GM21515 (cell line): ENCODE results near the gene TMEM239.
"Not testable (repeated sequence)": the region's sequence is repeated elsewhere in the genome, so short reads cannot be mapped to it uniquely, and the experiment has no call there.

Experiments used
- ATAC-seq: cut with Tn5 transposase; IDR thresholded peaks from one replicate; pipeline ENCODE4 v1.9.1; 2021; ENCODE audit not compliant: unreplicated experiment

TMEM239 gene

GRCh38 chr20:2816030-2816582 is at the start of gene TMEM239:
TMEM239 (plus strand) TSS chr20:2816364; CDS start chr20:2816555, 191 bp downstream.
- ATAC-seq = no peak

DNA sequence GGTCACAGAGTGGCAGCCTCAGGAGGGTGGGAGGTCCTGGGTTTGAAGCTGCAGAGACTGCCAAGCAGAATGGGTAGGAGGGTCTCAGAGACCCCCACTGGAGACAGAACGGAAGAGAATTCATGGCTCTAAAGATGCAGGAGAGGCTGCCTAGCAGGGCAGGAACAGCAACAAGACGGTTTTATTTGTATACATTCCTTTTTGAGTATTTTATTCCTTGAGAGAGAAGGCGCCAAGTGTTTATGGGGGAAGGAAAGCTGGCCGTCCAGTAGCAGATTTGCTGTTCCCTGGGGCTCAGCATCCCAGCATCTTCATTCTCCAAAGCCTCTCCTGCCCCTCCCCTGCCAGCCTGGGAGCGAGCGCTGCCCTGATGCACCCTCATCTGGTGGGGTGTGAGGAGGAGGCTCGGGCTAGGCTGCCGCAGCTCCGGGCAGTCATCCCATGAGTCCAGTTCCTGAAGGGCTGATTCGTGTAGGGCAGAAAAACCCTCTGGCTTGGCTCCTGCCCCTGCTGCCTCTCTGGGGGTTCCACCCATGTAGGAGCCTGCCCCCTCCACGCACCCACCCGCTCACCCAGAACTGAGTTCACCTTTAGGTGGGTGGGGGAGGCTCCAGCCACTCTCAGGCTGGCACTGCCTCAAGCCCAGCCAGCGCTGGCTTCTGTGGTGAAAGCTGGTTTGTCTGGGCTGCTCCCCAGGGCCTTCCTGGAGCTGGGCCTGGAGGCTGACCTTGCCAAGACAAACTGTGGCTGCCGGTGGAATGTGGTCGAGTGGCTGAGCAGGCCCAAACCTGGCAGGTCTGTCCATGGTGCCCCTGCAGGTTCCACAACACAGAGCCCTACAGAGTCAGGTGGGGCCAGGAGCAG is 48.2 kb upstream of the TMEM239 start:
- no peak for ATAC-seq

DNA sequence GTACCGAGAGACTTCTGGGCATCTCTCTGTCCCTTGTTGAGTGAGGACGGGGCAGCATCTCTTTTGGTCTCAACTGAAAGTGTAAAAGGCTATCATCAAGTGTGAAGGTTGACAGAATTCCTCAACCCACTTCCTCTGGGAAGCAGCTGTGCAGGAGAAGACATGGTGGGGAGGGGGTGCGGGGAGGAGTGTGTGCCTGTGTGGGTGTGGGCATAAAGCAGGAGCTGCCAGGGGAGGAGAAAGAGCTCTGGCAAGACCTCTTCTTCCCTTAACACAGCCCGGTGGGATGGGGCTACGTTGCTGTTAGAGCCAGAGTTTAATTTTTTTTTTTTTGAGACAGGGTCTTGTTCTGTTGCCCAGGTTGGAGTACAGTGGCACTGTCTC is 47.5 kb upstream of the TMEM239 start:
- ATAC-seq = no peak

GRCh38 chr20:2770091-2770490 is 46.1 kb upstream of the TMEM239 start:
- not testable (repeated sequence) for ATAC-seq

DNA sequence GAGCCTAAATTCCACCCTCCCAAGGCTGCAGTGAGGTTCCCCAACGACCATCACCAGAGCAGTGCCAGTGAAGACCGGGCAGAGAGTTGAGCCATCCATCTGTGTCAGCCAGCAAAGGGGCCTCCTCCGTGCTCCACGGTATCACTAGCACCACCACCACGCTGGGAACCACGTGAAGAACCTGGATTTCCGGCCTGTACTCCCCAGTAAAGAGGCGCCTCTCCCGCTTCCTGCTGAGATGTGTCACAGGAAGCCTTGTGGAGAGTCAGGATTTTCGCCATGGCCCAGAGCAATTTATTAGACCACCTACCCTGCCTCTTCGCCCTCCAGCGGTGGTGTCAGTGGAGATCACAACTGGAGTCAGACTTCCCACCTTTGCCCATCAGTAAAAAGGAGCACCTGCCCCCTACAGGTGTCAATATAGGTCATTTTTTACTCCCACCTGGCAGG is 44.5 kb upstream of the TMEM239 start:
- no peak for ATAC-seq

- no peak for ATAC-seq
Observed at GRCh38 chr20:2773812-2774211, 42.4 kb upstream of the TMEM239 start.

DNA sequence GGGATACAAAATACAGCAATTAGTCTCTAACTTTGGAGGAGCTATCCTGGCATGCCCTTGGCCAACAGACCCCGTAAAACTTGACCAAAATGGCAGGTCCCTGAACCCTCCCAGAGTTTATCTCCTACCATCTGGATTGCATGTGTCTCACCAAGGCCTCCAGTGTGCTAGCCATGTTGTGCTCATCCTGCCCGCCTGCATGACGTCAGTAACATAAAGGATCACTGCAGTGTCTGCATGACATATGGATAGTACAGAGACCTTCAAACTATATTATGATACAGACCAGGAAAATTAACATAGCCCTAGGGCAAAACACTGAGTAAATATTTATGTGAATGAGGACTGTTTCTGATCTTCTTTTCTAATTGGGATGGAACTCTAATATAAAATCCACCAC is 41.0 kb upstream of the TMEM239 start:
- ATAC-seq = no peak

- ATAC-seq = no peak
Observed at GRCh38 chr20:2778602-2779321, 37.4 kb upstream of the TMEM239 start.

- no peak for ATAC-seq
Observed at GRCh38 chr20:2780948-2781347, 35.2 kb upstream of the TMEM239 start.

GRCh38 chr20:2783908-2784566 is 32.1 kb upstream of the TMEM239 start:
- no peak for ATAC-seq

GRCh38 chr20:2793471-2793870 is 22.7 kb upstream of the TMEM239 start:
- ATAC-seq = no peak

DNA sequence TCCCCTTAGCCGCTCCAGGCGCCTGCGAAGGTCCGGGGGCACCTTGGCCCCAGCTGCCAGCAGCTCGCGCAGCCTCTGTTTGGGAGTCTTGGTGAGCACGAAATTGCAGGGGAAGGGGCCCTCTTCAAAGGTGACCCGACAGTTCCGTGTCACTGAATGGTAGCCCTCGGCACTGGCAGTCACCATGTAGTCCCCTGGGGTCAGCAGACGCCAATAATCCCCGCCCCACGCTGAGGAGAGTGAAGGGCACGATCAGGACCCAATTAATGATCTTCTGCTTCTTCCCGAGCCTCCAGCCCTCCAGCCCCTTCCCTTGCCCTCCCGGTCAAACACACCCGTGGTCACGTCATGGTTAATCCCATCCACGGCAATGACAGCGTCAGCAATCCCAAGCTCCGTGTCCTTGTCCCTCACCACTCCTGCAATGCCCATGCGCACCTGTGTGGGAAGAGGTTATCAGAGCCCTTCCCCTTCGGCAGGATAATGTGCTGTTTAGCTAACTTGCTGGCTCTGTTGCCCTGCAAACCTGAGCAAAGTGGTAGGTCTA is 21.9 kb upstream of the TMEM239 start:
- no peak for ATAC-seq

DNA sequence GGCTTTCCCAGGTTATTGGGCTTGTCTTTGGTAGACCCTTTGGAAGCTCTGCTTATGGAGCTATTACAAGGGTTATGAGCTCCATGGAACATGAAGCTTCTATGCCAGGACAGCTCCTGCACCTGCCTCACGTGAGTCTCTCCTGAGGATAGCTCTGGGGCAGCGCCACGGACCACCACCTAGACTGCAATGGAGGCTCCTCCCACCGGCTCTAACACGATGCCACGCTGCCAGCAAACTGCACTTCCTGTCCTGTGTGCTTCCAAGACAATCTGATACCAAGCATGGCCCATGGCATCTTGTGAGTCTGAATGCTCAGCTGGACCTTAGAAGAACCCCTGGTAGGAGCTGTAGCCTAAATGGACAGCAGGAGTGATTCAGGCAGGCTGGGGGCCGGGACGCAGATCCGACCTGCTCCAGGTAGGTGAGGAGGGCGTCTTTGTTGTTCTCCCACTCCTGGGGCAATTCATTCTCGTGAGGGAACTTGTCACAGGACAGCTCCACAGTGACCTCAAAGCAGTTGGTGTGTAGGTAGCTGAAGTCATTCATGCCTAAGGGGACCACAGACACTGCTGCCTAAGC is 21.2 kb upstream of the TMEM239 start:
- no peak for ATAC-seq

GRCh38 chr20:2795451-2795850 is 20.7 kb upstream of the TMEM239 start:
- no peak for ATAC-seq

- no peak for ATAC-seq
Observed at GRCh38 chr20:2796011-2796660, 20.0 kb upstream of the TMEM239 start.

DNA sequence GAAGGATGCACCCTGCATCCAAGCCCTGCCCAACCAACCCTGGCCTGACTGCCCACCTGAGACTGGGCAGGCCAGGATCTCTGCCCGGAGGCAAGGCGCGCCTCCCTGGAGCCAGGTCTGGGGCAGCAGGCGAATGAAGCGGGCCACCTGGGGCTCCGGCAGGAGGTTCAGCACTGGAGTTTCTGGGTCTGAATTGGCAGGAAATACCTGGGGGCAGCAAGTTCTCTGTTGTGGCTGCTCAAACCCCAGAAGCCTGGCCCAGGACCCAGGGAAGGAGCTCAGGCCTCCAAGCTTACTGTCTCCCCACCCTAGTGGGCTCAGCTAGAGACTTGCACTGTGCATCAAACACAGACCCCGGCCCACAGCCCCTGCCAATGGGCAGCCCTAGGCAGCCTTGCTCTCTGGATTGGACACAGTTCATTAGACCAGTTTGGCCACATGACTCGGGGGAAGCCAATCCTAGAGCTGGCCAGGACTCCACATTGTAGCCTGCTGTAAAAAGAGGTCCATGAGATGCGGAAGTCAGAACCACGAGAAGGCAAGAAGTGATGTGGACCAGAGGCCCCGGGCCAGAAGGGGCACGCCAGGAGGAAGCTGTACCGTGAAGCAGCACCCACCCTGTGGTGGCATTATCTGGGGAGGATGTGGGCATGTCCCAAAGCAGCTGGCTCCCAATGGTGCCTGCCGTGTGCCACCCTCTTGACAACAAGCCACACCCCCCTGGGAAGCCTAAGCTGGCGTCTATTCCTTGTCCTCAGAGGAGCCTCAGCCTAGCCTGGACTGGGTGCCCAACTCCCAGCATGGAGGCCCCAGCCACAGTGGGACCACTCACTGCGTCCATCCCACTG is 18.8 kb upstream of the TMEM239 start:
- no peak for ATAC-seq

GRCh38 chr20:2798095-2798805 is 17.9 kb upstream of the TMEM239 start:
- ATAC-seq = no peak

DNA sequence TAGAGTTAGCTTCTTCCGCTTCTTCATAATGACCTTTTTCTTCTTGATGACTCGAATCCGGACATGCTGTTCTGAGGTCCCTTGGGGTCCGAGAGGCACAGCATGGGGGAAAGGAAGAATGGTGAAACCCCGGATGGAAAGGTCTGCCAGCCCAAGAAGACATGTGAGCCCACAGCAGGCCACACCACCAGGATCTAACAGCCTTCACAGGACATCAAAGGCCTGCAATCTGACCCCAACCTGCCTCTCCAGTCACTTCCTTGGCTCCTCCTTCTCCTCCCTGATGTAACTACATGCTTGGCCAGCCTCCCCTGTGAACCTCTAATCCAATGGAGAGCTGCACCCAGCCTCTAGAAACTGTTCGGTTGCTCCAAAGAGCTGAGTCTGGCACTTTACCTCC is 17.4 kb upstream of the TMEM239 start:
- ATAC-seq = no peak

DNA sequence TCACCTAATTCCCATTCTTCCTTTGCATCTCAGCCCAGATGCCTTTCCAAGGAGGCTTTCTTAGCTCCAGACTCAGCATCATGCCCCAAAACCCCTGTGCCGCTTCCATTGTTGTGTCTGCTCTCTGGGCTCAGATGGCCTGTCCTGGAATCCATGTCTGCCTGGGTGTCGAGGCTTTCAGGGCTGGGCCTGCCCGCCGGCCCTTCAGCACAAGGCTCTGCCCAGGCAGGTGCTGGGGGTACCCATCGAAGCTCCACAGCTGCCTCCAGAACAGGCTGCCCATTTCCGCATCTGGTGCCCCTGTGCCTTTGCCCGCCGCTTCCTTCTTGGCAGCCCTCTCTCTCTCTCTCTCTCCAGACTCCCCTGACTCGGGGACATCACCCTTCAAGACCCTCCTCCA is 16.9 kb upstream of the TMEM239 start:
- no peak for ATAC-seq
